Left cardiac atrium (tissue), 4 donors: ENCODE results near the gene CCL1. TPM values are rescaled to one million over a fixed set of nuclear protein-coding genes. Genes with fewer than 3 reads are reported as not detected.

ENCODE experiments used
- ATAC-seq, 2 donors: fragments of 200-7000 bp; cut with Tn5 transposase; one replicate each; pipeline ENCODE4 v1.9.1; 2020; ENCODE audit warnings: mild to moderate bottlenecking in 2 of 2, moderate library complexity in 2 of 2
- DNase-seq: peaks from one replicate; pipeline ENCODE4 v3.0.0-alpha.2; 2020
- intact Hi-C, 2 donors: fragments of 100-400 bp; cut with DNase I; formaldehyde crosslinking; loops; one replicate each; pipeline versions ENCODE4 v1.14.1 to v1.15.1; 2022 to 2023
- total RNA-seq, 2 donors: library from RNA; stranded (reverse); fragmentation: NEBNext Ultra II Directional; extraction: Animal tissue kit (Norgen Biotek cat#: 25700); gene quantifications; one replicate each; pipeline ENCODE4 v1.2.1, GENCODE V29; 2021
- donor health status: DM: no; HTN: yes; CAD: no.
- donor health status: DM: no; HTN: yes; CAD: no; lungs with severe emphysema.
- donor health status: DM: yes; HTN: yes; CAD: no.
- donor health status: Dilated cardiomyopathy.

Gene CCL1
- total RNA-seq, 2 donors from 2014 or later, result not detected

DNA sequence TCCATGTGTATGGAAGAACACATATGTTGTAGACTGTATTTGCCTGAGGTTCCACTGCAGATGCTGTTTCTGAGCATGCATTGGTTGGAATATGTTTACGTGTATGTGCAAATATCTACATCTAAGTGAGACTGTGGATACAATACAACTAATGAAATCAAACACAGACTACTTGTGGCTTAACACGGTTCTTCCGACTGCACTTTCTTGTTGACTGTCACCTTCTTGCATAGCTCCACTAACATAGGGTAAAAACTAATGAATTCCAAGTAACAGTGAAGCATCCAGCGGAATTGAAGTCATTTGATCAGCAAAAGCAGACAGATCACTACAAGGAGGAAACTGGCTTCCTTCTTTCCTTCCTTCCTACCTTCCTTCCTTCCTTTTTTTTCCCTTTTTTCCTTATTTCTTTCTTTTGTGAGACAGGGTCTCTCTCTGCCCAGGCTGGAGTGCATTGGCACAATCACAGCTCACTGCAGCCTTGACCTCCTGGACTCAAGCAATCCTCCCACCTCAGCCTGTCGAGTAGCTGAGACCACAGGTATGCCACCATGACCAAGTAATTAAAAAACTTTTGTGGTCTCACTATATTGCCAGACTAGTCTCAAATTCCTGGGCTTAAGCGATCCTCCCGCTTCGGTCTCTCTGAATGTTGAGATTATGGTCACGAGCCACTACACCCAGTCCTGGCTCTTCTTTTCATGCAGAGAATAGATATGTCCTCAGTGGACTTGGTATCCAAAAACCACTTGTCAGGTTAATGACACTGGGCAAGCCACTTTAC, 22.0 kb upstream of the CCL1 start:
- intact Hi-C loops, result no loop called here
- no peak for ATAC-seq
- DNase-seq, result no peak

DNA sequence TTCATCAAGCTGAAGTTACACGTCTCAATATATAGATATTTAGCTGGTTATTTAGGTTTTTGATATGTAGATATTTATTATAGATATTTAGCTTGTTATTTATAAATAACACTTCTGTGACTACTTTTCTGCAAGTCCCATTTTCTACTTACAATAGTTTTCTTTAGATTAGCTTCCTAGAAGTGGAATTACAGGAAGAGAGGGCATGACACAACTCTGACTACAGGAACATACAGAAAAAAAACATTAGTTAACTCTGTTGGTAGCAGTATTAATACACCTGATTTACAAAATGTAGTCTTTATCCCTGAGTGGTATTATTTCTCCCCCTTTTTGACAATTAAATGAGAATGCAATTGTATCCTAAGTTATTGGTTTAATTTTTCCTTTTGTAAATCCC, 21.2 kb upstream of the CCL1 start:
- intact Hi-C loops, result no loop called here
- no peak for DNase-seq
- ATAC-seq, result no peak

- intact Hi-C loops, result no loop called here
- no peak for DNase-seq
- ATAC-seq, result no peak
Observed at GRCh38 chr17:34383216-34383615, 20.2 kb upstream of the CCL1 start.

- peak; percentile 25 for DNase-seq
- peak in 1 of 2 donors; percentile 12 for ATAC-seq
- intact Hi-C loops, result no loop called here
Observed at GRCh38 chr17:34382621-34383124, 19.6 kb upstream of the CCL1 start.

GRCh38 chr17:34379868-34380267, 16.8 kb upstream of the CCL1 start:
- ATAC-seq, result no peak
- no peak for DNase-seq
- intact Hi-C loops, result no loop called here

DNA sequence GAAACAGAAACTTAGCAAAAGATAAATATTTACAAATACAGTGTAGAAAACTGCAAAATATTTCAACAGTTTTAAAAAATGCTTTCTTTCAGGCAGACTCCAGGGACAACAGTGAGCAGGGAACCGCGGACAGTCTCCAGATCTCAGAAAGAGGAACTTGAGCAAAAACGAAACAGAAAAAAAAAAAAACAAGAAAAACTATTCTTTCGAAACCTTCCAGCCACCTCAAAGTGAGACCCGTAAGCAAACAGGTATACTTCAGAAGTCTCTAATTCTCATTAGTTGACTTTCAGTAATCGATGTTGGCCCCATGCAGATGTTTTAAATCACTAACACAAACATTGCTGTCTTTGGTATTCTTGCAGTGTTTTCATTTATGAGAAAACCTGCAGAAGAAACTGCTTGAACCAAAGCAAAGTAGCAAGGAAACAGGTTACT, 15.7 kb upstream of the CCL1 start:
- ATAC-seq, result no peak

GRCh38 chr17:34377078-34377823, 14.2 kb upstream of the CCL1 start:
- intact Hi-C loops, result no loop called here
- no peak for ATAC-seq

More for the DNA sequence above, 15.7 kb upstream of the CCL1 start:
- no peak for DNase-seq
- intact Hi-C loops, result no loop called here

DNA sequence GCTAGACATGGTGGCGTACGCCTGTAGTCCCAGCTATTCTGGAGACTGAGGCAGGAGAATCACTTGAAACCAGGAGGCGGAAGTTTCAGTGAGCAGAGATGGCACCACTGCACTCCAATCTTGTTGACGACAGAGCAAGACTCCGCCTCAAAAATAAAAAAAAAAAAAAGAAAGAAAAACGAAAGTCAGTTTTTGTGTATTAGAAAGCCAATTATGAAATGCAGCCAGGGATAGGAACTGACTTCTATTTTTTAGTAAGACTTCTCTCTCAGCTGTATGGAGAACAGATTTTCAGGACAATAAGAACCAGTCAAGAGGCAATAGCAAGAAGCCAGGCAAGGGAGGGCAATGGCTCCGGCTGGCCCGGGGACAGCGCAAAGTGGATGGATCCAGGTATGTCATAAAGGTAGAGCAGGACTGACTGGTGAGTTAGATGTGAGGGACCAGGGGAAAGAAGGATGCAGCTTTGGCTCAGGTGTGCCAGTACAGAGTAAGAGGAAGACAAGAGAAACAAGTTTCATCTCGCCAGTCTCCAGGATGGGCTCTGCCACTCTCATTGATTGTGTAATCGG, 12.5 kb upstream of the CCL1 start:
- no peak for ATAC-seq
- intact Hi-C loops, result no loop called here
- no peak for DNase-seq

More at GRCh38 chr17:34377078-34377823, 14.2 kb upstream of the CCL1 start:
- DNase-seq, result no peak

DNA sequence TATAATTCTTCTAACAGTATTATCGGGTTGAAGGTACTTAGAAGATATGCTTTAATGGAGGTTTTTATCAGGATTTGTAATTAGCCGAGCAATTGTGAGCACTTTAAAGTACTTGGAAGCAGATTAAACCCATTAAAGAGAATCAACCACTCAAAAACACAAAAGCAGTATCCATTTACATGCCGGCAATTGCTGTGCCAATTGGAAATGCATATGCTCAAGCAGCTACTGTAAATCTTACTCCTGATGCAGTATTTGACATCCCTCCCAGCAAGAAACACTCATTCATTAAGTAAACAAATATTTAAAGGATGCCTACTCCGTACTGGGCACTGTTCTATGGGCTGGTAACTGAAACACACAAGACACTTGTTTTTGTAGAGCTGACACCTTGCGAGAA, 11.4 kb upstream of the CCL1 start:
- no peak for DNase-seq
- ATAC-seq, result no peak
- intact Hi-C loops, result no loop called here

DNA sequence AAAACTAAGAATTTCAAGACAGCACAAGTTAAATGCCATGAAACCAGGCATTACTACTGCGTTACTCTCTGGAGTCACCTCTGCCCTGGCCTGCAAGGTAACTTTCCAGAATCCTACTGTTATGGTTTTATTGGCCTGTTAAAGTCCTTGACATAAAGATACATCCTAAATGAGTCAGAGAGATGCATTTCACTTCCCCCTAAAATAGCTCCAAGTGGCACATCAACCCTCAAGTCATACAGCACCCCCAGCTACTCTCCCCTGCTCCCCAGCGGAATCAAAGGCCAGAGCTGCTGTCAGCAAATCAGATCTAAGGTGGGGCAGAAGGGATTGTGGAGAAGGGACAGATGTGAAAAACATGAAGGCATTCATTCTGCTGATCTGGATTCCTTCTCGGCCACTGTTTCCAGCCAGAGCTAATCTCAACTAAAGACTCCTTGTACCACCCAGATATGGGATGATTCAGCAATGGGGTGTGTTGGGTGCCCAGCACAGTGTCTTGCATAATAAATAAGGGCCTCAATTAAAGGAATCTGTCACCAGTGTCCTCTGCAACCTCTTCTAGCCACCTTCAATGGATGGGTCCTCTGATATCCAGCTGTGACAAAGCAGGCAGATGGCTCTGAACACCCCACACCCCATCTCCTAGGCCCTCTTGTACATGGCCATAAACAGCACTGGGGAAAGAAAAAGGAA, 8.5 kb upstream of the CCL1 start:
- DNase-seq (no peak), ATAC-seq (no peak)
- intact Hi-C loops, result no loop called here

DNA sequence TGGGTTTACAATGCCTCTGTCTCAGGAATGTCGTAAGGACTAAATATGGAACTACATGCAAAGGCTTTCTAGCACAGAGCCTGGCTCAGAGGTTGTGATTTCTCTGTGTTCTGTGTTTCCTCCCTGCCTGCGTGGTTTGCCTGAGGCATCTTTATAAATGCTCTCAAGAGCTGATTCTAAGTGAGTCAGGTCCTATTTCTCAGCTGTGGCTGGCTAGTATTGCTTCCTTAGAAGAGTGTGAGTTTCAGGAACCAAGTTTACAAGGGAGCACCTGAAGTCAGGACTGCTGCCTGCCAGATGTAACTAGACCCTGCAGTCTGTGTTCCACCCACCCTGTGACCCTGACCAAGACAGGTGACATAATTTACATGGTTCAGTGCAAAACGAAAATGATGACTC, 8.0 kb upstream of the CCL1 start:
- no peak for ATAC-seq
- no peak for DNase-seq
- intact Hi-C loops, result no loop called here

GRCh38 chr17:34370376-34370996, 7.5 kb upstream of the CCL1 start:
- intact Hi-C loops, result no loop called here
- ATAC-seq (no peak), DNase-seq (no peak)

DNA sequence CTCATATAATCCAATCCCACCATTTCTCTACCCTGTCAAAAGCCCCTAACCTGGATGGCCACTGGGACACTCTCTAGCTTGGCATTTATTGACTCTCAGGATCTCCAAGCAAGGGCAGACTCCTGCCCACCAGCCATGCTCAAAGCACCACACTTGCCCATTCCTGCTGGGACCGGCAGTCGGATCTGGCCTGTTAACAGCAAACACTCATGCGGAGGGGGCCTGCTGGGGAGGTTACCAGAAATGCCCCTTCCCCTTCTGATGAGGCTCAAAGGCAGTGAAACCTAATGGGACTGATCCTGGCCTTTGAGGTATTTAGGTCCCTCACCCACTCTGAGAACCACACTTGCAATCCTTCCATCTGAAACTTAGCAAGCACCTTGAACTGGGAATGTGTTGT, 6.5 kb upstream of the CCL1 start:
- ATAC-seq, result no peak
- intact Hi-C loops, result no loop called here
- DNase-seq, result no peak

- intact Hi-C loops, result no loop called here
- ATAC-seq (peak in 1 of 2 donors; percentile 55), DNase-seq (no peak)
Observed at GRCh38 chr17:34368946-34369500, 6.0 kb upstream of the CCL1 start.

DNA sequence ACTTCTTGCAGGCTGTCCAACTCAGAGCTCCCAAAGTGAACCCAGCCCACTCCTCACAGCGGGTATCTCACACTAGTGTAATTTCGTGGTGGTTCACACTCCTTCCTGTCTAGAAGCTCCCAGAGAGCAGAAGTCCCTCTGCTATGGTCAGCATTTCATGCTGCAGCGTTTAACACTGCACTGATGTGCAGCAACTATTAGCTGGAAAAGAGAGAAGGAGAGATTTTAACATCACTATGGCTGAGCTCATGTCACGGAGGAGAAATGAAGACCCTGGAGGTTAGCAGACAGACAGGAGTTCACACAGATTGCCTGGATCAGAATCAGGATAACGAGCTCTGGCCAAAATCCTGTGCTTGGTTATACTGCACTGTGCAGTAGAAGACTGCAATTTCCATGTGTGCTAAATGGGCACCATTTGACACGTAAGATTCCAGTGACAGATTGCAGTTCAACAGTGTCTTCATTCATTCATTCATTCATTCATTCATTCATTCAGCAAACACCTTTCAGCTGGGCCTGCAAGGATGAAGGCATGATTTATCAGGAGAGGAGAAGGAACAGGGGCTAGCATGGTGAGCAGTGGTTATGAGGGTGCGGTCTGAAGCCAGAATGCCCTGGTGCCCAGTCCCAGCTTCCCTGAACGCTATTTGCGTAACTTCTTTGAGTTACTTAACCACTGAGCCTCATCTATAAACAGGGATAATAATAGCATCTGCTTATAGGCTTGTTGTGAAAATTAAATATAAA, 5.3 kb upstream of the CCL1 start:
- ATAC-seq (peak; percentile 38 to 63), DNase-seq (no peak)
- intact Hi-C loops, result no loop called here

DNA sequence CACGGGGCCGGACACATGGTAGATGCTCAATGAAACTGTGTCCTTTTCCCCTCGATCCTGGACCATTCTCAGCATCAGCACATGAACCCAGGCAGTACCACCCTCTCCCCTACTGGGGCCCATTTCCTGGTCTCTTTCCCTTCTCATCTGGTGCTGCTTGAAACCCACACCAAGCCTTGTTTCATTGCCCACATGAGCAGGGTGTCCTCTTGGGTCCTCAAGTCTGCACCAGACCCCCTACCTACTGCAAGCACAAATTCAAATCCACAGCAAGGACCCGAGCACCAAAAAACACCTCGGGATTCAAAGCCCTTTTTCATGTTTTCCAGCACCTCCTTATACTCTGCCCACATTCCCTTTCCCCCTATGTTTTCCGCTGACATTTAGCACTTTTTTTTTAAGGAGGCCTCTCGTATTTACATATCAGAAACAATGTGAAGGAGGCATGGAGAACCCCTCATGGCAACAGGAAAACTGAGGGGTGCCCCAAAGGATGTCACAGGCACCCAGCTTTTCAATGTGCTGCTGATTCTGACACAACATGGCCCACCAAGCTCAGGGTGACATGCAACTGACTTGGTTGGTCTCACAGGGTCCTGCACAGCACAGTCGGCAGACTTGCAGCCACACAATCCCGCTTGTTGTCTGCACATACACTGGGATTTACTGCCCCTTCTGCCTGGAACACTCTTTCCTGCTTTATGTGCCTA, 4.6 kb upstream of the CCL1 start:
- intact Hi-C loops, result no loop called here
- DNase-seq (no peak), ATAC-seq (no peak)

DNA sequence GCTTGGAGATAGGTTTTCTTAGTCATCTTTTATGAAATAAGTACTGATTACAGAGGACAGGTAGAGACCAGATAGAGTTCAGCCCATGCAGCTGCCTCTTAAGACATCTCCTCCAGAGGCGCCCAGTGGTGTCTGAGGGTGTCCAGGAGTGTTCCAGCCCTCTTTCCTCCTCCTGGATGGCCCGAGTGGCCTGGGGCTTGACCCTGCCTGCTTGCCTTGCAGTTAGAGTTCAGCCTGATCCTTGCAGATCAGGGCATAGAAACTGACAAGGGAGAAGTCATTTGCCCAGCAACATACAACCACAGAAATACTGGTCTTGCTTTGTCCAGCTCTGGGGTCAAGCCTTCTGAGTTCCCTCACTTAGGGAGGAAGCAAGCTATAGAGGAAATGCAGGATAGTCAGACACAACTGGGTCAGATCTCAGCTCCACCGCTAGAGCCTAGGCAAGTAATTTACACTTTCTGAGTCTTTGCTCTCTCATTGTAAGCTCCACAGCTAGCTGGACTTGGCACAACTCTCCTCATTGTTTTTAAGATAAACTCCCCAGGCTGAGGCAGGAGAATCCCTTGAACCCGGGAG, 3.6 kb upstream of the CCL1 start:
- ATAC-seq (peak in 1 of 2 donors; percentile 17), DNase-seq (no peak)
- intact Hi-C loops, result no loop called here
